KMS-11 (cell line): ENCODE measurements around the gene PRKAB1.

Experiments
- H2AFZ ChIP-seq: fragments of 200-600 bp; sonication (generic); 2 replicates; pipeline ENCODE4 v1.6.1; 2016; ENCODE audit warnings: antibody characterized with exemption, mixed run types, low read depth
- H3K27ac ChIP-seq: fragments of 200-600 bp; sonication (generic); 2 replicates; pipeline ENCODE4 v1.6.1; 2016; ENCODE audit warnings: mild to moderate bottlenecking, mixed run types
- H3K27me3 ChIP-seq: fragments of 200-600 bp; sonication (generic); 2 replicates; pipeline ENCODE4 v1.6.1; 2017; ENCODE audit warnings: mild to moderate bottlenecking, low read depth, mixed run types, moderate library complexity; ENCODE audit not compliant: insufficient read depth
- H3K36me3 ChIP-seq: fragments of 200-600 bp; sonication (generic); 2 replicates; pipeline ENCODE4 v1.6.1; 2017; ENCODE audit warnings: mild to moderate bottlenecking, mixed run types; ENCODE audit not compliant: insufficient read depth
- H3K4me1 ChIP-seq: fragments of 200-600 bp; sonication (generic); 2 replicates; pipeline ENCODE4 v1.6.1; 2016; ENCODE audit warnings: mild to moderate bottlenecking, low read depth, mixed run types; ENCODE audit not compliant: poor library complexity, severe bottlenecking
- H3K4me2 ChIP-seq: fragments of 200-600 bp; sonication (generic); 2 replicates; pipeline ENCODE4 v1.7.0; 2016; ENCODE audit warnings: mild to moderate bottlenecking, mixed run types
- H3K4me3 ChIP-seq: fragments of 200-600 bp; sonication (generic); IDR thresholded peaks from 2 replicates; pipeline ENCODE4 v1.6.1; 2017; ENCODE audit warnings: low read depth, low read length, mixed read lengths; ENCODE audit not compliant: insufficient read depth
- H3K79me2 ChIP-seq: fragments of 200-600 bp; sonication (generic); 2 replicates; pipeline ENCODE4 v1.6.1; 2016; ENCODE audit warnings: low read depth, mixed run types; ENCODE audit not compliant: insufficient read depth
- H3K9ac ChIP-seq: fragments of 200-600 bp; sonication (generic); 2 replicates; pipeline ENCODE4 v1.6.1; 2016; ENCODE audit warnings: mild to moderate bottlenecking, mixed run types
- H4K20me1 ChIP-seq: fragments of 200-600 bp; sonication (generic); 2 replicates; pipeline ENCODE4 v1.6.1; 2016; ENCODE audit warnings: mild to moderate bottlenecking, mixed run types; ENCODE audit not compliant: insufficient read depth
- TF ChIP-seq, protein P1 (sequence below): fragments of 200-600 bp; sonication (generic); conservative IDR thresholded peaks from 2 replicates; pipeline ENCODE4 v1.6.1; 2017; ENCODE audit warnings: low read depth, mild to moderate bottlenecking, antibody characterized with exemption, low read length, moderate library complexity, mixed read lengths

PRKAB1 gene

DNA sequence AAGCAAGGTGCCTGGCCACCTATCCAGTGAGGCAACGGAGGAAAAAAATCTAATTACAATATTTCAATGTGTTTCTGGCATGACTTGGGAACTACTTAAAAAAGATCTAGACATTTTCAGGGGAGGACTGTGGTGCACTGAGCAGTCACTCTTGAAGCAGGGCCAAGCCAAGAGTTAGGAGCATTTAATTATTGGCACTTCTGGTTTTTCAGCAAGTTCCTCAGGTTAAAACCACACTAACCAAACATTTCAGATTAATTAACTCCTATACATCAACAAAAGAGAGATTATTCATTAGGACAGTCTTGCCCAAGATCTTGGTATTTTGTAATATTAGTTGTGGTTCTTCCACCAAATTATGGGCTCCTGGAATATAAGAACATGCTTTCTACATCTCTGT lies 25.6 kb downstream of the PRKAB1 start:
- Histone ChIP-seq H3K79me2 (no peaks in the 10 kb centered on the region), H3K9ac (no peak overlapping the region), H3K27ac (no peak overlapping the region), H2AFZ (no peak overlapping the region), H3K4me2 (no peak overlapping the region), H3K4me3 (no peak overlapping the region), H3K27me3 (no peaks in the 10 kb centered on the region), H4K20me1 (no peaks in the 10 kb centered on the region), H3K4me1 (no peaks in the 10 kb centered on the region), H3K36me3 (no peaks in the 10 kb centered on the region)
- TF ChIP-seq, protein P1, sequence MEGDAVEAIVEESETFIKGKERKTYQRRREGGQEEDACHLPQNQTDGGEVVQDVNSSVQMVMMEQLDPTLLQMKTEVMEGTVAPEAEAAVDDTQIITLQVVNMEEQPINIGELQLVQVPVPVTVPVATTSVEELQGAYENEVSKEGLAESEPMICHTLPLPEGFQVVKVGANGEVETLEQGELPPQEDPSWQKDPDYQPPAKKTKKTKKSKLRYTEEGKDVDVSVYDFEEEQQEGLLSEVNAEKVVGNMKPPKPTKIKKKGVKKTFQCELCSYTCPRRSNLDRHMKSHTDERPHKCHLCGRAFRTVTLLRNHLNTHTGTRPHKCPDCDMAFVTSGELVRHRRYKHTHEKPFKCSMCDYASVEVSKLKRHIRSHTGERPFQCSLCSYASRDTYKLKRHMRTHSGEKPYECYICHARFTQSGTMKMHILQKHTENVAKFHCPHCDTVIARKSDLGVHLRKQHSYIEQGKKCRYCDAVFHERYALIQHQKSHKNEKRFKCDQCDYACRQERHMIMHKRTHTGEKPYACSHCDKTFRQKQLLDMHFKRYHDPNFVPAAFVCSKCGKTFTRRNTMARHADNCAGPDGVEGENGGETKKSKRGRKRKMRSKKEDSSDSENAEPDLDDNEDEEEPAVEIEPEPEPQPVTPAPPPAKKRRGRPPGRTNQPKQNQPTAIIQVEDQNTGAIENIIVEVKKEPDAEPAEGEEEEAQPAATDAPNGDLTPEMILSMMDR = no peak

DNA sequence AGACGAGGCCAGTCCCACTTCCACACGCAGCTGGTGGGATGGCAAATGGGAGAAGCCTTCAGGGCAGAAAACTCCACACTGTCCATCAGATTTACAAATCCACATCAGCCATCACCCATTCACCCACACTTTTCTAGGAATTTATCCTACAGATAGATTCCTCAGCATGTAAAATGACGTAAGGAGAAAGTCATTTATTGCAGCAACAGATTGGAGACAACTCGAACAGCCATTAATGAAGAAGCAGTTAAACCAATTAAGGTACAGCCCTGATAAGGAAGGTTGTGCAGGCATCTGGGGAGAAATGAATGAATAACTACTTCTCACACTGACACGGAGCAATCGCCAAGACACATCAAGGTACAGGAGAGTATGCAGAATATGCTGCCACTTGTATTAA lies 26.2 kb downstream of the PRKAB1 start:
- H3K36me3 ChIP-seq = no peaks in the 10 kb centered on the region
- H4K20me1 ChIP-seq = no peaks in the 10 kb centered on the region
- H3K9ac ChIP-seq = no peak overlapping the region
- no peak overlapping the region for H3K27ac ChIP-seq
- no peaks in the 10 kb centered on the region for H3K4me1 ChIP-seq
- TF ChIP-seq, protein P1 = no peak
- no peak overlapping the region for H3K4me2 ChIP-seq
- no peak overlapping the region for H2AFZ ChIP-seq
- H3K4me3 ChIP-seq = no peak overlapping the region
- H3K27me3 ChIP-seq = no peaks in the 10 kb centered on the region
- H3K79me2 ChIP-seq = no peaks in the 10 kb centered on the region

DNA sequence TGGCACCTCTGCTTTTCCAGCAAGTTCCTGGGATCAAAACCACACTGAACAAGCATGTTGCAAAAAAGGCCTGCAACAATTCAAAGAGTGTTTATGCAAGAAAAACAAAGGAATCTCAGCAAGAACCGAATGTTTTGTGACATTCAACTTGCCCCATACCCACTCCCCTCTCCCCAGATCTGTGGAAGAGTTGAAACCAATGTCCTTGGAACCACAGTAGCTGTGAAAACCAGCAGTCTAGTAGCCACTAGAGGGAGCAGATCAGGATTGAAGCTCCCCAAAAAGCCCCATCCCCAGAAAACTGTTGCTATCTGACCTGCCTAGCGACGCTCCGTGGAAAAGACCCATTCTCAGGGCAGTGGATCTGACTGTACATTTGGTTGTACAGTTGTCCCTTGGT lies 27.1 kb downstream of the PRKAB1 start:
- Histone ChIP-seq H3K9ac (no peak overlapping the region), H3K27ac (no peak overlapping the region), H3K36me3 (no peaks in the 10 kb centered on the region), H3K4me1 (no peaks in the 10 kb centered on the region), H4K20me1 (no peaks in the 10 kb centered on the region), H3K4me3 (no peak overlapping the region), H3K79me2 (no peaks in the 10 kb centered on the region), H3K27me3 (no peaks in the 10 kb centered on the region), H2AFZ (no peak overlapping the region), H3K4me2 (no peak overlapping the region)
- TF ChIP-seq, protein P1 = no peak; the same call in 1 of the 2 replicates

DNA sequence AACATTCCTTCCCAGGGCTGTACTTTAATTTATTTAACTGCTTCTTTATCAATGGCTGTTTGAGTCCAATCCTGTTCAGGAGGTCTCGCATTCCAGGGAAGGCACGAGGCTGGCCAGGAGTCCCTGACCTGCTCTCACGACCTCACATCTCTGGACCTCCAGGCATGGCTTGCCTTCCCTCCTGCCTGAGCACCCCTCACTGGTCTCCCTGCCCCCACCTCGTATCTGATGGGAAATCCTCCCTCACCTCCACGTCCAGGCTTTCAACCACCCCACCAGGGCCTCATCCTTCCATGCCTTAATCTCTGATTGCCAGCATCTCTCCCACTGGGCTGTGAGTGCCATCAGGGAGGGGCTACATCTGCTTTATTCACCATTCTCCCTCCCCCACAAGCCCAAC lies 29.0 kb downstream of the PRKAB1 start:
- Histone ChIP-seq H4K20me1 (no peaks in the 10 kb centered on the region), H3K27ac (no peak overlapping the region), H3K79me2 (no peaks in the 10 kb centered on the region), H3K4me3 (no peak overlapping the region), H2AFZ (no peak overlapping the region), H3K36me3 (no peaks in the 10 kb centered on the region), H3K4me2 (no peak overlapping the region), H3K9ac (no peak overlapping the region), H3K4me1 (no peaks in the 10 kb centered on the region), H3K27me3 (no peaks in the 10 kb centered on the region)
- TF ChIP-seq, protein P1 = no peak
